Smooth muscle cell (in vitro differentiated cells): ENCODE data around the gene HBA2. TPM values are rescaled to one million over a fixed set of nuclear protein-coding genes. Genes with fewer than 3 reads are reported as not detected.
"Not testable (repeated sequence)": the region's sequence is repeated elsewhere in the genome, so short reads cannot be mapped to it uniquely, and the experiment has no call there.

Experiments
- DNase-seq: peaks from one replicate; lab custom pipeline; 2025; ENCODE audit not compliant: unreplicated experiment; lab: John Stamatoyannopoulos, UW
- H2AFZ ChIP-seq: fragments of 200-600 bp; sonication (generic); 2 replicates; pipeline ENCODE4 v1.6.0; 2016; ENCODE audit warnings: antibody characterized with exemption, low read depth, mild to moderate bottlenecking
- H3F3A ChIP-seq: fragments of 200-600 bp; sonication (generic); 2 replicates; pipeline ENCODE4 v1.6.0; 2017; ENCODE audit warnings: antibody characterized with exemption, low read depth
- H3K27ac ChIP-seq: fragments of 200-600 bp; sonication (generic); 2 replicates; pipeline ENCODE4 v1.5.1; 2016; ENCODE audit warnings: low read depth, mild to moderate bottlenecking
- H3K27me3 ChIP-seq: fragments of 200-600 bp; sonication (generic); 2 replicates; pipeline ENCODE4 v1.6.1; 2016; ENCODE audit warnings: low read depth, mild to moderate bottlenecking
- H3K36me3 ChIP-seq: fragments of 200-600 bp; sonication (generic); 2 replicates; pipeline ENCODE4 v1.5.1; 2016; ENCODE audit warnings: low read depth
- H3K4me1 ChIP-seq: fragments of 200-600 bp; sonication (generic); 2 replicates; pipeline ENCODE4 v1.5.1; 2016; ENCODE audit warnings: low read depth
- H3K4me2 ChIP-seq: fragments of 200-600 bp; sonication (generic); 2 replicates; pipeline ENCODE4 v1.6.0; 2016; ENCODE audit warnings: mild to moderate bottlenecking
- H3K4me3 ChIP-seq: fragments of 200-600 bp; sonication (generic); 2 replicates; pipeline ENCODE4 v1.5.1; 2016; ENCODE audit warnings: mild to moderate bottlenecking
- H3K79me2 ChIP-seq: fragments of 200-600 bp; sonication (generic); 2 replicates; pipeline ENCODE4 v1.6.0; 2016; ENCODE audit warnings: low read depth, mild to moderate bottlenecking
- H3K9ac ChIP-seq: fragments of 200-600 bp; sonication (generic); 2 replicates; pipeline ENCODE4 v1.6.0; 2016; ENCODE audit warnings: low read depth
- H3K9me3 ChIP-seq: fragments of 200-600 bp; sonication (generic); replicated peaks from 2 replicates; pipeline ENCODE4 v1.5.1; 2016; ENCODE audit warnings: low read depth
- H4K20me1 ChIP-seq: fragments of 200-600 bp; sonication (generic); 2 replicates; pipeline ENCODE4 v1.6.0; 2016; ENCODE audit warnings: low read depth
- CTCF ChIP-seq: fragments of 200-600 bp; sonication (generic); IDR thresholded peaks from 2 replicates; pipeline ENCODE4 v1.5.1; 2017; ENCODE audit warnings: borderline replicate concordance, mild to moderate bottlenecking, antibody characterized with exemption; ENCODE audit not compliant: insufficient read depth, poor library complexity, severe bottlenecking
- WGBS: methylation state at CpG from one replicate; pipeline ENCODE4 v1.1.7; 2016; ENCODE audit warnings: low lambda C conversion rate; 5-methylcytosine and 5-hydroxymethylcytosine counted together
- polyA plus RNA-seq: library from polyadenylated mRNA; unstranded; fragments of >200 nt; fragmentation: Nextera tagmentation; extraction: Ambion mirVana; gene quantifications from 2 replicates; pipeline ENCODE4 v1.2.1, GENCODE V29; 2016
- total RNA-seq: library from RNA; depleted of rRNA; stranded (reverse); fragments of >200 nt; gene quantifications from 2 replicates; pipeline ENCODE4 v1.2.3, GENCODE V29; 2014

The HBA2 gene
- total and polyA plus RNA-seq, 2 experiments from 2014 or later = not detected

GRCh38 chr16:160691-161190 lies 11.9 kb upstream of the HBA2 start:
- H3K27me3 ChIP-seq = peaks cover 57% of the 10 kb centered on the region
- H3K9ac ChIP-seq = no peak overlapping the region
- no peaks in the 10 kb centered on the region for H3K79me2 ChIP-seq
- H3K27ac ChIP-seq = no peak overlapping the region
- H3K9me3 ChIP-seq = no peaks in the 10 kb centered on the region
- TF ChIP-seq CTCF = no peak
- no peak overlapping the region for H3K4me3 ChIP-seq
- no peak overlapping the region for H2AFZ ChIP-seq
- no peaks in the 10 kb centered on the region for H4K20me1 ChIP-seq
- H3K4me2 ChIP-seq = no peak overlapping the region
- H3K36me3 ChIP-seq = no peaks in the 10 kb centered on the region
- no peak for DNase-seq
- H3F3A ChIP-seq = no peaks in the 10 kb centered on the region
- 66% methylated on average over 12 of the region's 18 CpGs for WGBS
- peaks cover 5% of the 10 kb centered on the region for H3K4me1 ChIP-seq

GRCh38 chr16:162271-162991 lies 10.2 kb upstream of the HBA2 start:
- no peak for TF ChIP-seq CTCF
- WGBS = 90% methylated on average over 13 of the region's 13 CpGs
- Histone ChIP-seq H3K9me3 (no peaks in the 10 kb centered on the region), H3K4me2 (no peak overlapping the region), H4K20me1 (no peaks in the 10 kb centered on the region), H3K36me3 (no peaks in the 10 kb centered on the region), H3K79me2 (no peaks in the 10 kb centered on the region), H3K4me1 (peaks cover 5% of the 10 kb centered on the region), H3F3A (no peaks in the 10 kb centered on the region), H2AFZ (no peak overlapping the region), H3K4me3 (no peak overlapping the region), H3K27ac (no peak overlapping the region), H3K27me3 (peaks cover 60% of the 10 kb centered on the region), H3K9ac (no peak overlapping the region)
- DNase-seq = no peak

GRCh38 chr16:163139-163538 lies 9.5 kb upstream of the HBA2 start:
- H3K27ac ChIP-seq, H3K79me2 ChIP-seq, H3K9ac ChIP-seq, H3K4me3 ChIP-seq, H4K20me1 ChIP-seq, H3F3A ChIP-seq, H3K9me3 ChIP-seq, DNase-seq, H3K4me1 ChIP-seq, H3K4me2 ChIP-seq, H3K36me3 ChIP-seq, H2AFZ ChIP-seq: not testable (repeated sequence)
- no CpG with 5 or more reads among the region's 10 CpGs for WGBS
- H3K27me3 ChIP-seq = peaks cover 61% of the 10 kb centered on the region

- not testable (repeated sequence) for H3K27ac ChIP-seq, H3K4me2 ChIP-seq
Observed at GRCh38 chr16:163696-164095, 9.0 kb upstream of the HBA2 start.

GRCh38 chr16:164134-164823 lies 8.4 kb upstream of the HBA2 start:
- H3K79me2 ChIP-seq, H3K9ac ChIP-seq, H3K36me3 ChIP-seq, H3K27ac ChIP-seq, H3F3A ChIP-seq, H3K4me2 ChIP-seq, H4K20me1 ChIP-seq, H3K4me3 ChIP-seq, H3K9me3 ChIP-seq, H2AFZ ChIP-seq, DNase-seq, H3K4me1 ChIP-seq: not testable (repeated sequence)
- WGBS = no CpG with 5 or more reads among the region's 80 CpGs
- H3K27me3 ChIP-seq = peaks cover 63% of the 10 kb centered on the region

More at GRCh38 chr16:163696-164095, 9.0 kb upstream of the HBA2 start:
- H3K36me3 ChIP-seq, H3K79me2 ChIP-seq, H3K9me3 ChIP-seq, H2AFZ ChIP-seq, H3K4me1 ChIP-seq, H3F3A ChIP-seq, H3K9ac ChIP-seq, DNase-seq, H4K20me1 ChIP-seq, H3K4me3 ChIP-seq: not testable (repeated sequence)
- WGBS = 40% methylated on average over 1 of the region's 3 CpGs
- peaks cover 62% of the 10 kb centered on the region for H3K27me3 ChIP-seq
